SJCRH30 (cell line): ENCODE data around the gene ORC1. TPM values are rescaled to one million over a fixed set of nuclear protein-coding genes. Genes with fewer than 3 reads are reported as not detected.

Experiments used
- DNase-seq, 2 experiments: peaks; one replicate each; pipeline ENCODE4 v3.0.0-alpha.2; 2015 to 2020
- H3K27ac ChIP-seq: fragments of 250-450 bp; sonication (Bioruptor Pico); 2 replicates; pipeline ENCODE4 v1.5.1; 2020; ENCODE audit warnings: mild to moderate bottlenecking, moderate library complexity
- H3K27me3 ChIP-seq: fragments of 250-450 bp; sonication (Bioruptor Pico); 2 replicates; pipeline ENCODE4 v1.5.1; 2020; ENCODE audit warnings: mild to moderate bottlenecking, moderate library complexity
- H3K36me3 ChIP-seq: fragments of 250-450 bp; sonication (Bioruptor Pico); 2 replicates; pipeline ENCODE4 v1.5.1; 2020; ENCODE audit warnings: mild to moderate bottlenecking, moderate library complexity
- H3K4me1 ChIP-seq: fragments of 250-450 bp; sonication (Bioruptor Pico); 2 replicates; pipeline ENCODE4 v1.5.1; 2020; ENCODE audit warnings: mild to moderate bottlenecking, moderate library complexity
- H3K4me3 ChIP-seq: fragments of 250-450 bp; sonication (Bioruptor Pico); 2 replicates; pipeline ENCODE4 v1.5.1; 2020; ENCODE audit warnings: mild to moderate bottlenecking, moderate library complexity
- H3K9me3 ChIP-seq: fragments of 250-450 bp; sonication (Bioruptor Pico); replicated peaks from 2 replicates; pipeline ENCODE4 v1.5.1; 2020; ENCODE audit warnings: mild to moderate bottlenecking, moderate library complexity
- total RNA-seq: library from RNA; depleted of rRNA; stranded (reverse); fragments of >200 nt; shearing (Covaris generic); gene quantifications from 2 replicates; pipeline ENCODE4 v1.2.3, GENCODE V29; 2014; rRNA removed

ORC1 gene
- total RNA-seq, 1 experiment from 2014 or later = 38.9 TPM

GRCh38 chr1:52341655-52342260 is 62.5 kb downstream of the ORC1 start:
- Histone ChIP-seq H3K4me1 (no peaks in the 10 kb centered on the region), H3K9me3 (no peaks in the 10 kb centered on the region), H3K27ac (no peak overlapping the region), H3K36me3 (peaks cover 3% of the 10 kb centered on the region), H3K4me3 (no peak overlapping the region), H3K27me3 (no peaks in the 10 kb centered on the region)
- no peak for DNase-seq

- H3K36me3 ChIP-seq = peaks cover 3% of the 10 kb centered on the region
- H3K27me3 ChIP-seq = no peaks in the 10 kb centered on the region
- H3K27ac ChIP-seq = no peak overlapping the region
- no peak for DNase-seq
- no peaks in the 10 kb centered on the region for H3K9me3 ChIP-seq
- no peak overlapping the region for H3K4me3 ChIP-seq
- no peaks in the 10 kb centered on the region for H3K4me1 ChIP-seq
Measured at GRCh38 chr1:52337439-52337838, 66.8 kb downstream of the ORC1 start.

GRCh38 chr1:52334906-52335528 is 69.2 kb downstream of the ORC1 start:
- Histone ChIP-seq H3K9me3 (no peaks in the 10 kb centered on the region), H3K4me3 (no peak overlapping the region), H3K36me3 (peaks cover under 1% of the 10 kb centered on the region), H3K27ac (no peak overlapping the region), H3K4me1 (no peaks in the 10 kb centered on the region), H3K27me3 (no peaks in the 10 kb centered on the region)
- no peak for DNase-seq

- H3K36me3 ChIP-seq = no peaks in the 10 kb centered on the region
- H3K4me3 ChIP-seq = no peak overlapping the region
- no peaks in the 10 kb centered on the region for H3K27me3 ChIP-seq
- no peaks in the 10 kb centered on the region for H3K9me3 ChIP-seq
- H3K4me1 ChIP-seq = no peaks in the 10 kb centered on the region
- H3K27ac ChIP-seq = no peak overlapping the region
- no peak for DNase-seq
Measured at GRCh38 chr1:52332411-52332810, 71.8 kb downstream of the ORC1 start.

- no peaks in the 10 kb centered on the region for H3K27me3 ChIP-seq
- H3K36me3 ChIP-seq = 0 out of 2 replicates have a peak, but pooled peaks cover 2% of the 10 kb centered on the region
- no peaks in the 10 kb centered on the region for H3K9me3 ChIP-seq
- H3K4me1 ChIP-seq = no peaks in the 10 kb centered on the region
- no peak overlapping the region for H3K27ac ChIP-seq
- DNase-seq = no peak
- H3K4me3 ChIP-seq = no peak overlapping the region
Measured at GRCh38 chr1:52328615-52329014, 75.6 kb downstream of the ORC1 start.

GRCh38 chr1:52325786-52326185 is 78.4 kb downstream of the ORC1 start:
- no peak for DNase-seq
- no peaks in the 10 kb centered on the region for H3K4me1 ChIP-seq
- H3K4me3 ChIP-seq = no peak overlapping the region
- no peaks in the 10 kb centered on the region for H3K9me3 ChIP-seq
- H3K36me3 ChIP-seq = 0 out of 2 replicates have a peak, but pooled peaks cover 2% of the 10 kb centered on the region
- no peak overlapping the region for H3K27ac ChIP-seq
- H3K27me3 ChIP-seq = no peaks in the 10 kb centered on the region

GRCh38 chr1:52323731-52324130 is 80.5 kb downstream of the ORC1 start:
- no peak for DNase-seq
- Histone ChIP-seq H3K36me3 (0 out of 2 replicates have a peak, but pooled peaks cover 2% of the 10 kb centered on the region), H3K4me3 (no peak overlapping the region), H3K4me1 (no peaks in the 10 kb centered on the region), H3K27ac (no peak overlapping the region), H3K27me3 (no peaks in the 10 kb centered on the region), H3K9me3 (no peaks in the 10 kb centered on the region)

Other genes with a start within 250 kb of the ORC1 start
- gene CC2D1B, start 38.2 kb downstream of the ORC1 start, total RNA-seq = 18.6 and 20.9 TPM in 2 replicates
- gene PRPF38A, start 179 bp upstream of the ORC1 start, total RNA-seq = 65.5 and 66.2 TPM in 2 replicates
- 64.9 and 67.8 TPM in 2 replicates for gene TUT4, start 148.7 kb upstream of the ORC1 start, total RNA-seq
- 10.6 and 13.4 TPM in 2 replicates for gene GPX7, start 197.9 kb upstream of the ORC1 start, total RNA-seq
- gene SHISAL2A, start 228.7 kb upstream of the ORC1 start, total RNA-seq = not detected in 2 replicates